ENCODE data around the gene F7.

The F7 gene

DNA sequence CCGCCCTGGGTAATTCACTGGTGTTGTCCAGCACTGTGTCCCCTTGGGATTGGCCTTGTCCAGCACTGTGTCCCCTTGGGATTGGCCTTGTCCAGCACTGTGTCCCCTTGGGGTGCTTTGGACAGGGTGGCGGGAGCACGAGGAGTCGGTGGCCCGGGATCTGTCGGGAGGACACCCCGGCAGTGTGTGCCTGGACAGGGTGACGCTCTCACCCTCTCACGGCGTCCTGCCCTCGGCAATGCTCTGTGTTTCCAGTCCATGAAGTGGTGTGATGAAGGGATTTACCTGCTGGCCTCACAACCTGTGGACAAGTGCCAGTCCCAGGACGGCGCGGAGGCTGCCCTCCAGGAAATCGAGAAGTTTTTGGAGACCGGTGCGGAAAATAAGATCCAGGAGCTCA is 29.9 kb upstream of the F7 start (continued):
- TF ChIP-seq PBX3 (CRISPR knock-in tag; IDR thresholded peaks at IDR 0.05) (no peak), EGR2 (tag by site-specific recombination; IDR thresholded peaks at IDR 0.05; ENCODE audit: low read depth) (no peak), ZBTB49 (tag by site-specific recombination; IDR thresholded peaks at IDR 0.05; ENCODE audit: low read depth) (no peak), ZFP41 (tag by site-specific recombination; IDR thresholded peaks at IDR 0.05; ENCODE audit: borderline replicate concordance) (no peak), ZNF791 (tag by site-specific recombination; IDR thresholded peaks at IDR 0.05) (no peak), ZNF362 (tag by site-specific recombination; IDR thresholded peaks at IDR 0.05) (no peak), KLF7 (tag by site-specific recombination; IDR thresholded peaks at IDR 0.05; ENCODE audit: borderline replicate concordance) (no peak)
- TF ChIP-seq, protein P1, sequence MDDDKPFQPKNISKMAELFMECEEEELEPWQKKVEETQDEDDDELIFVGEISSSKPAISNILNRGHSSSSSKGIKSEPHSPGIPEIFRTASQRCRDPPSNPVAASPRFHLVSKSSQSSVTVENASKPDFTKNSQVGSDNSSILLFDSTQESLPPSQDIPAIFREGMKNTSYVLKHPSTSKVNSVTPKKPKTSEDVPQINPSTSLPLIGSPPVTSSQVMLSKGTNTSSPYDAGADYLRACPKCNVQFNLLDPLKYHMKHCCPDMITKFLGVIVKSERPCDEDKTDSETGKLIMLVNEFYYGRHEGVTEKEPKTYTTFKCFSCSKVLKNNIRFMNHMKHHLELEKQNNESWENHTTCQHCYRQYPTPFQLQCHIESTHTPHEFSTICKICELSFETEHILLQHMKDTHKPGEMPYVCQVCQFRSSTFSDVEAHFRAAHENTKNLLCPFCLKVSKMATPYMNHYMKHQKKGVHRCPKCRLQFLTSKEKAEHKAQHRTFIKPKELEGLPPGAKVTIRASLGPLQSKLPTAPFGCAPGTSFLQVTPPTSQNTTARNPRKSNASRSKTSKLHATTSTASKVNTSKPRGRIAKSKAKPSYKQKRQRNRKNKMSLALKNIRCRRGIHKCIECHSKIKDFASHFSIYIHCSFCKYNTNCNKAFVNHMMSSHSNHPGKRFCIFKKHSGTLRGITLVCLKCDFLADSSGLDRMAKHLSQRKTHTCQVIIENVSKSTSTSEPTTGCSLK (tag by site-specific recombination; IDR thresholded peaks at IDR 0.05), result no peak
- TF ChIP-seq, protein P2, sequence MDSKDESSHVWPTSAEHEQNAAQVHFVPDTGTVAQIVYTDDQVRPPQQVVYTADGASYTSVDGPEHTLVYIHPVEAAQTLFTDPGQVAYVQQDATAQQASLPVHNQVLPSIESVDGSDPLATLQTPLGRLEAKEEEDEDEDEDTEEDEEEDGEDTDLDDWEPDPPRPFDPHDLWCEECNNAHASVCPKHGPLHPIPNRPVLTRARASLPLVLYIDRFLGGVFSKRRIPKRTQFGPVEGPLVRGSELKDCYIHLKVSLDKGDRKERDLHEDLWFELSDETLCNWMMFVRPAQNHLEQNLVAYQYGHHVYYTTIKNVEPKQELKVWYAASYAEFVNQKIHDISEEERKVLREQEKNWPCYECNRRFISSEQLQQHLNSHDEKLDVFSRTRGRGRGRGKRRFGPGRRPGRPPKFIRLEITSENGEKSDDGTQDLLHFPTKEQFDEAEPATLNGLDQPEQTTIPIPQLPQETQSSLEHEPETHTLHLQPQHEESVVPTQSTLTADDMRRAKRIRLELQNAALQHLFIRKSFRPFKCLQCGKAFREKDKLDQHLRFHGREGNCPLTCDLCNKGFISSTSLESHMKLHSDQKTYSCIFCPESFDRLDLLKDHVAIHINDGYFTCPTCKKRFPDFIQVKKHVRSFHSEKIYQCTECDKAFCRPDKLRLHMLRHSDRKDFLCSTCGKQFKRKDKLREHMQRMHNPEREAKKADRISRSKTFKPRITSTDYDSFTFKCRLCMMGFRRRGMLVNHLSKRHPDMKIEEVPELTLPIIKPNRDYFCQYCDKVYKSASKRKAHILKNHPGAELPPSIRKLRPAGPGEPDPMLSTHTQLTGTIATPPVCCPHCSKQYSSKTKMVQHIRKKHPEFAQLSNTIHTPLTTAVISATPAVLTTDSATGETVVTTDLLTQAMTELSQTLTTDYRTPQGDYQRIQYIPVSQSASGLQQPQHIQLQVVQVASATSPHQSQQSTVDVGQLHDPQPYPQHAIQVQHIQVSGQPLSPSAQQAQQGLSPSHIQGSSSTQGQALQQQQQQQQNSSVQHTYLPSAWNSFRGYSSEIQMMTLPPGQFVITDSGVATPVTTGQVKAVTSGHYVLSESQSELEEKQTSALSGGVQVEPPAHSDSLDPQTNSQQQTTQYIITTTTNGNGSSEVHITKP (tag by site-specific recombination; IDR thresholded peaks at IDR 0.05), result no peak

GRCh38 chr13:113076681-113077401 is 28.8 kb upstream of the F7 start:
- Histone ChIP-seq H3K4me1 (ENCODE audit: control insufficient read depth, insufficient read depth, low read length) (no peaks in the 10 kb centered on the region), H3K27ac (ENCODE audit: extremely low read depth, low read depth, low read length) (no peak overlapping the region), H3K9me3 (ENCODE audit: control insufficient read depth, insufficient read depth, low read depth, low read length) (no peaks in the 10 kb centered on the region), H3K4me3 (ENCODE audit: low read depth, low read length) (no peak overlapping the region), H3K36me3 (ENCODE audit: control insufficient read depth in 2 of 2, insufficient read depth in 1 of 2, low read length in 2 of 2) (peaks cover 0 to 2% of the 10 kb centered on the region in 2 experiments; a peak in 1 of 3 replicates)
- ChIA-PET CTCF (no interaction called here), POLR2A (no interaction called here)
- TF ChIP-seq ZNF37A (tag by site-specific recombination; IDR thresholded peaks at IDR 0.05) (no peak), ZNF830 (tag by site-specific recombination; IDR thresholded peaks at IDR 0.05; ENCODE audit: low read depth) (no peak), ZNF777 (tag by site-specific recombination; IDR thresholded peaks at IDR 0.05; ENCODE audit: borderline replicate concordance) (no peak), ZNF132 (tag by site-specific recombination; IDR thresholded peaks at IDR 0.05; ENCODE audit: borderline replicate concordance) (no peak), PRDM6 (tag by site-specific recombination; IDR thresholded peaks at IDR 0.05) (no peak), PRDM4 (tag by site-specific recombination; IDR thresholded peaks at IDR 0.05) (no peak), ZNF664 (tag by site-specific recombination; IDR thresholded peaks at IDR 0.05) (no peak)
- TF ChIP-seq, protein P3, sequence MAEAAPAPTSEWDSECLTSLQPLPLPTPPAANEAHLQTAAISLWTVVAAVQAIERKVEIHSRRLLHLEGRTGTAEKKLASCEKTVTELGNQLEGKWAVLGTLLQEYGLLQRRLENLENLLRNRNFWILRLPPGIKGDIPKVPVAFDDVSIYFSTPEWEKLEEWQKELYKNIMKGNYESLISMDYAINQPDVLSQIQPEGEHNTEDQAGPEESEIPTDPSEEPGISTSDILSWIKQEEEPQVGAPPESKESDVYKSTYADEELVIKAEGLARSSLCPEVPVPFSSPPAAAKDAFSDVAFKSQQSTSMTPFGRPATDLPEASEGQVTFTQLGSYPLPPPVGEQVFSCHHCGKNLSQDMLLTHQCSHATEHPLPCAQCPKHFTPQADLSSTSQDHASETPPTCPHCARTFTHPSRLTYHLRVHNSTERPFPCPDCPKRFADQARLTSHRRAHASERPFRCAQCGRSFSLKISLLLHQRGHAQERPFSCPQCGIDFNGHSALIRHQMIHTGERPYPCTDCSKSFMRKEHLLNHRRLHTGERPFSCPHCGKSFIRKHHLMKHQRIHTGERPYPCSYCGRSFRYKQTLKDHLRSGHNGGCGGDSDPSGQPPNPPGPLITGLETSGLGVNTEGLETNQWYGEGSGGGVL (tag by site-specific recombination; IDR thresholded peaks at IDR 0.05), result no peak

All from HEK293 (cell line).